Measurements from ENCODE around the gene RNF123. TPM values are rescaled to one million over a fixed set of nuclear protein-coding genes. Genes with fewer than 3 reads are reported as not detected.

RNF123 gene
- polyA plus RNA-seq, 1 of the 3 experiments (the other 2 are of a cell fraction), result 48.1 TPM

GRCh38 chr3:49759226-49759625 lies 69.9 kb downstream of the RNF123 start:
- no peaks in the 10 kb centered on the region for H3F3A ChIP-seq (replicated peaks; ENCODE audit: insufficient read depth)
- peaks cover 0 to 4% of the 10 kb centered on the region in 2 experiments for H3K36me3 ChIP-seq (replicated peaks in 1 of 2; ENCODE audit: control insufficient read depth in 1 of 2, insufficient read depth in 2 of 2, low read length in 1 of 2)
- H3K4me3 ChIP-seq (ENCODE audit: low read depth in 2 of 2, low read length in 1 of 2), result no peak overlapping the region
- no peaks in the 10 kb centered on the region for H3K27me3 ChIP-seq (ENCODE audit: insufficient read depth)
- ChIA-PET POLR2A (no interaction called here), CTCF (no interaction called here)
- WGBS (ENCODE audit: low lambda C conversion rate), result 56% methylated on average over 1 of the region's 1 CpG
- H3K27ac ChIP-seq (ENCODE audit: low read depth in 2 of 2, low read length in 1 of 2), result no peak overlapping the region
- no peak for DNase-seq
- no peak overlapping the region for H2AFZ ChIP-seq (ENCODE audit: low read depth)
- H3K4me1 ChIP-seq (ENCODE audit: control insufficient read depth in 1 of 2, insufficient read depth in 2 of 2, low read depth in 1 of 2, low read length in 1 of 2), result no peaks in the 10 kb centered on the region
- no peaks in the 10 kb centered on the region for H3K9me2 ChIP-seq
- peaks cover 96% of the 10 kb centered on the region for H3K79me2 ChIP-seq (ENCODE audit: insufficient read depth)
- no peak overlapping the region for H3K4me2 ChIP-seq
- no peak for TF ChIP-seq RFX5 (IDR thresholded peaks at IDR 0.05; ENCODE audit: low read length)
- TF ChIP-seq FOSL2 (IDR thresholded peaks at IDR 0.05; ENCODE audit: borderline replicate concordance, low read depth), result no peak
- TF ChIP-seq, protein P1, sequence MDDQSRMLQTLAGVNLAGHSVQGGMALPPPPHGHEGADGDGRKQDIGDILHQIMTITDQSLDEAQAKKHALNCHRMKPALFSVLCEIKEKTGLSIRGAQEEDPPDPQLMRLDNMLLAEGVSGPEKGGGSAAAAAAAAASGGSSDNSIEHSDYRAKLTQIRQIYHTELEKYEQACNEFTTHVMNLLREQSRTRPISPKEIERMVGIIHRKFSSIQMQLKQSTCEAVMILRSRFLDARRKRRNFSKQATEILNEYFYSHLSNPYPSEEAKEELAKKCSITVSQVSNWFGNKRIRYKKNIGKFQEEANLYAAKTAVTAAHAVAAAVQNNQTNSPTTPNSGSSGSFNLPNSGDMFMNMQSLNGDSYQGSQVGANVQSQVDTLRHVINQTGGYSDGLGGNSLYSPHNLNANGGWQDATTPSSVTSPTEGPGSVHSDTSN (IDR thresholded peaks at IDR 0.05), result no peak
- no peak for TF ChIP-seq NRF1 (IDR thresholded peaks at IDR 0.05; ENCODE audit: low read depth, low read length)
- TF ChIP-seq EZH2phosphoT487 (IDR thresholded peaks at IDR 0.05; ENCODE audit: borderline replicate concordance, low read depth), result no peak
- no peak overlapping the region for H3K9ac ChIP-seq
- H3K9me3 ChIP-seq, result no peaks in the 10 kb centered on the region
- H4K20me1 ChIP-seq (ENCODE audit: insufficient read depth), result peaks cover 64% of the 10 kb centered on the region

- H2AFZ ChIP-seq (ENCODE audit: low read depth), result no peak overlapping the region
- peaks cover 0 to 8% of the 10 kb centered on the region in 2 experiments for H3K36me3 ChIP-seq (replicated peaks in 1 of 2; ENCODE audit: control insufficient read depth in 1 of 2, insufficient read depth in 2 of 2, low read length in 1 of 2)
- H3K79me2 ChIP-seq (ENCODE audit: insufficient read depth), result peaks cover 96% of the 10 kb centered on the region
- H3K9me3 ChIP-seq, result no peaks in the 10 kb centered on the region
- no peak for DNase-seq
- no peak overlapping the region for H3K4me2 ChIP-seq
- TF ChIP-seq SMC3 (IDR thresholded peaks at IDR 0.05; ENCODE audit: low read depth, low read length), result no peak
- no peak for TF ChIP-seq GABPA (IDR thresholded peaks at IDR 0.05; ENCODE audit: low read depth)
- TF ChIP-seq REST (IDR thresholded peaks at IDR 0.05; ENCODE audit: low read depth, low read length), result no peak
- no peak for TF ChIP-seq TEAD4 (IDR thresholded peaks at IDR 0.05; ENCODE audit: borderline replicate concordance, insufficient read depth)
- TF ChIP-seq SIN3A (IDR thresholded peaks at IDR 0.05; ENCODE audit: borderline replicate concordance, low read depth, low read length), result no peak
- TF ChIP-seq, protein P2, sequence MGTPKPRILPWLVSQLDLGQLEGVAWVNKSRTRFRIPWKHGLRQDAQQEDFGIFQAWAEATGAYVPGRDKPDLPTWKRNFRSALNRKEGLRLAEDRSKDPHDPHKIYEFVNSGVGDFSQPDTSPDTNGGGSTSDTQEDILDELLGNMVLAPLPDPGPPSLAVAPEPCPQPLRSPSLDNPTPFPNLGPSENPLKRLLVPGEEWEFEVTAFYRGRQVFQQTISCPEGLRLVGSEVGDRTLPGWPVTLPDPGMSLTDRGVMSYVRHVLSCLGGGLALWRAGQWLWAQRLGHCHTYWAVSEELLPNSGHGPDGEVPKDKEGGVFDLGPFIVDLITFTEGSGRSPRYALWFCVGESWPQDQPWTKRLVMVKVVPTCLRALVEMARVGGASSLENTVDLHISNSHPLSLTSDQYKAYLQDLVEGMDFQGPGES (IDR thresholded peaks at IDR 0.05; ENCODE audit: low read depth, low read length), result no peak
- POLR2A ChIA-PET, result no interaction called here
- no peak overlapping the region for H3K9ac ChIP-seq
- no peak overlapping the region for H3K4me3 ChIP-seq (ENCODE audit: low read depth in 2 of 2, low read length in 1 of 2)
- H3K4me1 ChIP-seq (ENCODE audit: control insufficient read depth in 1 of 2, insufficient read depth in 2 of 2, low read depth in 1 of 2, low read length in 1 of 2), result no peaks in the 10 kb centered on the region
- no peaks in the 10 kb centered on the region for H3K27me3 ChIP-seq (ENCODE audit: insufficient read depth)
- H3K9me2 ChIP-seq, result no peaks in the 10 kb centered on the region
- no peaks in the 10 kb centered on the region for H3F3A ChIP-seq (replicated peaks; ENCODE audit: insufficient read depth)
- 84% methylated on average over 3 of the region's 3 CpGs for WGBS (ENCODE audit: low lambda C conversion rate)
- H4K20me1 ChIP-seq (ENCODE audit: insufficient read depth), result peaks cover 55% of the 10 kb centered on the region
- CTCF ChIA-PET, result no interaction called here
- no peak overlapping the region for H3K27ac ChIP-seq (ENCODE audit: low read depth in 2 of 2, low read length in 1 of 2)
Measured at GRCh38 chr3:49761661-49762060, 72.3 kb downstream of the RNF123 start.

Data from SK-N-SH (cell line).